Breast epithelium (tissue), 4 donors: ENCODE data around the gene GPM6B. TPM values are rescaled to one million over a fixed set of nuclear protein-coding genes. Genes with fewer than 3 reads are reported as not detected.

Experiments used
- DNase-seq, 2 donors: peaks; one replicate each; pipeline ENCODE4 v3.0.0-alpha.2; 2019; ENCODE audit warnings: low spot score in 2 of 2
- H3K27ac ChIP-seq, 2 donors: fragments of 200-600 bp; sonication (generic) in 1 of 2; one replicate each; pipeline ENCODE4 v1.5.1; 2016 to 2019; ENCODE audit warnings: mild to moderate bottlenecking in 1 of 2
- H3K27me3 ChIP-seq, 2 donors: fragments of 200-600 bp; sonication (generic) in 1 of 2; one replicate each; pipeline versions ENCODE4 v1.5.1 to v1.6.0; 2017 to 2019; ENCODE audit warnings: control low read depth in 1 of 2, mild to moderate bottlenecking in 1 of 2
- H3K36me3 ChIP-seq: fragments of 200-600 bp; one replicate; pipeline ENCODE4 v1.5.1; 2019
- H3K4me1 ChIP-seq, 2 donors: fragments of 200-600 bp; sonication (generic); one replicate each; pipeline ENCODE4 v1.5.1; 2016 to 2019; ENCODE audit warnings: control low read depth in 1 of 2
- H3K4me3 ChIP-seq, 3 donors: fragments of 200-600 bp; sonication (generic); 1 replicate in 2 of 3; 2 replicates in 1 of 3; pipeline ENCODE4 v1.5.1; 2016 to 2019; ENCODE audit warnings: mild to moderate bottlenecking in 3 of 3, moderate library complexity in 2 of 3
- H3K9me3 ChIP-seq, 2 donors: fragments of 200-600 bp; sonication (generic) in 1 of 2; one replicate each; pipeline ENCODE4 v1.5.1; 2016 to 2019; ENCODE audit warnings: control low read depth in 1 of 2
- POLR2A ChIP-seq: fragments of 450-650 bp; IDR thresholded peaks from one replicate; pipeline ENCODE4 v1.6.1; 2016; ENCODE audit warnings: antibody characterized with exemption, mild to moderate bottlenecking, moderate library complexity
- POLR2AphosphoS5 ChIP-seq, 3 donors: sonication (generic); formaldehyde crosslinking; IDR thresholded peaks; one replicate each; pipeline ENCODE4 v1.6.1; 2017; ENCODE audit warnings: antibody characterized with exemption in 3 of 3
- intact Hi-C: fragments of 100-400 bp; cut with DNase I; formaldehyde crosslinking; loops from one replicate; pipeline ENCODE4 v1.15.1; 2023; ENCODE audit warnings: low total_unique reads
- total RNA-seq, 3 donors: library from RNA; depleted of rRNA; stranded (reverse); fragments of >200 nt; gene quantifications; one replicate each; pipeline ENCODE4 v1.1.0, GENCODE V29; 2016
- TF ChIP-seq, protein P1 (sequence below), 3 donors: fragments of 450-650 bp; IDR thresholded peaks; one replicate each; pipeline ENCODE4 v1.5.1; 2016 to 2017; ENCODE audit warnings: antibody characterized with exemption in 3 of 3, mild to moderate bottlenecking in 3 of 3, moderate library complexity in 3 of 3

Gene GPM6B
- total RNA-seq, 3 donors from 2014 or later: 3.4 to 81.7 (median 35.7) TPM

DNA sequence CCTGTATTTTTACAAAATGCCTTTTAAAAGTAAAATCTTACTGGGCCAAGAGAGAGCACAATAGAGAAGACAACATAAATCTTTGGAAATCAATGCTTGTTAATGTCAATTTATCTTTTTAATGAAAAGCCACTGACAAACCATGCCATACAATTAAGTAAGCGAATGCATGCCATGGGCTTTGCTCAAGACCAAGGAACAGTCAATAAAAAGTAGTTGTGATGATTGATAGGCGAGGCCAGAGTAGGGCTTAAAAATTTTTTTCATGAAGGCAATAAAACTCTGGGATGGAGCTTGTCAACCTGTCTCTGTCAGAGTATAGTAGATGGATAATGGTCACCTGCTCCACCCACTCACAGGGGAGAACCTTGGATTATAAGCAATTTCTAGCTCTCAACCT is 17.5 kb upstream of the GPM6B start:
- peaks cover 0 to 45% of the 10 kb centered on the region in 2 donors for H3K27me3 ChIP-seq
- H3K4me3 ChIP-seq: no peak overlapping the region
- no peaks in the 10 kb centered on the region for H3K36me3 ChIP-seq
- H3K4me1 ChIP-seq: no peaks in the 10 kb centered on the region
- no peak for TF ChIP-seq POLR2AphosphoS5 (IDR thresholded peaks at IDR 0.05)
- TF ChIP-seq POLR2A: no peak
- H3K9me3 ChIP-seq: no peaks in the 10 kb centered on the region
- no peak for DNase-seq
- H3K27ac ChIP-seq: no peak overlapping the region
- intact Hi-C loops: no loop called here

DNA sequence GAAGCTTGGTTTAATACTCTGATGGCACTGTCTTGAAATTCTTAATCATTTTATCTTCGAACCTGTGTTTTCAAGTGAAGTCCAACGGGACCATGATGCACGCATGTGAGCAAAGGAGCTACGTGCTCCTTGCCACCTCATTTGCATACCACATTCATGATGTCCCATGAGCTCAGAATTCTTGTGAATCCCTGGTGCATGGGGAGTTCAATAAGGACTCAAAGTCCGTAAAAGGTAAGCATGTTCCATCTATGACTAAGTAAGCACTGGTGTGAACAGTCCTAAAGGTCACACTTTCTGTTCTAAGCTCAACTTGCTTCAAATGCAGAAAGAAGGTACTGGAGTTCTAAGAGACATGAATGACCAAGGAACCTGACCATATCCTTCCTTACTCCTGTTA is 13.1 kb upstream of the GPM6B start:
- intact Hi-C loops: no loop called here

DNA sequence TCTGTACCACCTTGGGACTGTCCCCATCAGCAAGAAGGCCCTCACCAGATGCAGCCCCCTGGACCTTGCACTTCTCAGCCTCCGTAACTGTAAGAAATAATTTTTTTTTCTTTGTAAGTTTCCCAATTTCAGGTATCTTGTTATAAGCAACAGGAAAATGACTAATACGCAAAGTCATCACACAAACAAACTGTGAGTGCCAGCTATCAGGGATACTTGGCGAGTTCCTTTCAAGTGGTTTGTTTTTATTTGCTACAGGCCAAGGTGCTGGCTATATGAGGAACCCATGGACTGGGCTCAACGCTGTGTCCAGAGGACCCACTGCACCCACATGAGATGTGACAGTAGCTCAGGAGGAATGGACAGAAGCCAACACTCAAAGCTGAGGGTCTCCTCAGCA is 11.5 kb upstream of the GPM6B start:
- H3K4me1 ChIP-seq: no peaks in the 10 kb centered on the region
- TF ChIP-seq POLR2A (no peak), POLR2AphosphoS5 (IDR thresholded peaks at IDR 0.05) (no peak)
- TF ChIP-seq, protein P1, sequence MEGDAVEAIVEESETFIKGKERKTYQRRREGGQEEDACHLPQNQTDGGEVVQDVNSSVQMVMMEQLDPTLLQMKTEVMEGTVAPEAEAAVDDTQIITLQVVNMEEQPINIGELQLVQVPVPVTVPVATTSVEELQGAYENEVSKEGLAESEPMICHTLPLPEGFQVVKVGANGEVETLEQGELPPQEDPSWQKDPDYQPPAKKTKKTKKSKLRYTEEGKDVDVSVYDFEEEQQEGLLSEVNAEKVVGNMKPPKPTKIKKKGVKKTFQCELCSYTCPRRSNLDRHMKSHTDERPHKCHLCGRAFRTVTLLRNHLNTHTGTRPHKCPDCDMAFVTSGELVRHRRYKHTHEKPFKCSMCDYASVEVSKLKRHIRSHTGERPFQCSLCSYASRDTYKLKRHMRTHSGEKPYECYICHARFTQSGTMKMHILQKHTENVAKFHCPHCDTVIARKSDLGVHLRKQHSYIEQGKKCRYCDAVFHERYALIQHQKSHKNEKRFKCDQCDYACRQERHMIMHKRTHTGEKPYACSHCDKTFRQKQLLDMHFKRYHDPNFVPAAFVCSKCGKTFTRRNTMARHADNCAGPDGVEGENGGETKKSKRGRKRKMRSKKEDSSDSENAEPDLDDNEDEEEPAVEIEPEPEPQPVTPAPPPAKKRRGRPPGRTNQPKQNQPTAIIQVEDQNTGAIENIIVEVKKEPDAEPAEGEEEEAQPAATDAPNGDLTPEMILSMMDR (IDR thresholded peaks at IDR 0.05): no peak
- no peaks in the 10 kb centered on the region for H3K9me3 ChIP-seq
- H3K4me3 ChIP-seq: no peak overlapping the region
- no peak for DNase-seq
- no peaks in the 10 kb centered on the region for H3K36me3 ChIP-seq
- peaks cover 0 to 61% of the 10 kb centered on the region in 2 donors for H3K27me3 ChIP-seq
- intact Hi-C loops: no loop called here
- H3K27ac ChIP-seq: peak overlapping the region in 1 of 2 donors; percentile 12

More for the DNA sequence above, 13.1 kb upstream of the GPM6B start:
- no peaks in the 10 kb centered on the region for H3K9me3 ChIP-seq
- peak overlapping the region in 1 of 2 donors; percentile 43 for H3K27ac ChIP-seq
- no peak for TF ChIP-seq POLR2AphosphoS5 (IDR thresholded peaks at IDR 0.05)
- TF ChIP-seq, protein P1 (IDR thresholded peaks at IDR 0.05): no peak
- TF ChIP-seq POLR2A: no peak
- H3K4me3 ChIP-seq: no peak overlapping the region
- no peaks in the 10 kb centered on the region for H3K36me3 ChIP-seq
- no peak for DNase-seq
- no peaks in the 10 kb centered on the region for H3K4me1 ChIP-seq
- peaks cover 0 to 61% of the 10 kb centered on the region in 2 donors for H3K27me3 ChIP-seq

DNA sequence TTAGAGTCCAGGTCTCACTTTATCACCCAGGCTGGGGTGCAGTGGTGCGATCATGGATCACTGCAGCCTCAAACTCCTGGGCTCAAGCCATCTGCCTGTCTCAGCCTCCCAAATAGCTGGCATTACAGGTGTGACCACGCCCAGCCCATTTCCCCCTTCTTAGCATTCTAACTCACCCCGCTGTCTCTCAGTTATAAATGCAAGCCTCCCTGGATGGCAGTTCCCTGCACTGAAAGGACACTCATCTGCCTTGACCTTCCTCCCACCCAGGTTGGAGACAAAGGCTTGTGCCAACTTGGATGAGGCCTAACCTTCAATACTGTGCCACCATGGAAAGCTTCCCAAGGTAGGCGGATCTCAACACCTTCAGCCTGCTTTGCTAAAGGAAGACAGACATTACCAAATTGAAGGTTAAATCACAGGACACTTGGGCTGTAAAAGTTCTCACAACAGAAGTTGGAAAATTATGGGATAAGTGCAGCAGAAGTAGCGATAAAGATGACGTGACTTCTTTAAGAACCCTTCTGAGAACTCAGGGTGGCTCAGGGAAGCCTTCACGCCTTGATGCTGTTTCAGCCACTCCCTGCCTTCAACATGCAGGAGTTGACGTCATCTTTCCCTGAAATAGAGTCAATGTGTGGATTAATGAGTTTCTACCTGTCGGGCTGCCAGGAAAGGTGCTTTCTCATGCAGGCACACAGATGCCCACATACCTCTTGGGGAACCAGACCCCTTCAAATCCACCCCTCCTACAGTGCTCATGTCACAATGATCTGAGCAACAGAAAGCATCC is 10.6 kb upstream of the GPM6B start:
- Histone ChIP-seq H3K9me3 (no peaks in the 10 kb centered on the region), H3K36me3 (no peaks in the 10 kb centered on the region), H3K27me3 (peaks cover 0 to 63% of the 10 kb centered on the region in 2 donors), H3K4me1 (no peaks in the 10 kb centered on the region), H3K4me3 (no peak overlapping the region), H3K27ac (peak overlapping the region in 1 of 2 donors; percentile 12)
- TF ChIP-seq, protein P1 (IDR thresholded peaks at IDR 0.05): no peak
- no peak for TF ChIP-seq POLR2AphosphoS5 (IDR thresholded peaks at IDR 0.05)
- TF ChIP-seq POLR2A: no peak
- no peak for DNase-seq
- intact Hi-C loops: no loop called here

DNA sequence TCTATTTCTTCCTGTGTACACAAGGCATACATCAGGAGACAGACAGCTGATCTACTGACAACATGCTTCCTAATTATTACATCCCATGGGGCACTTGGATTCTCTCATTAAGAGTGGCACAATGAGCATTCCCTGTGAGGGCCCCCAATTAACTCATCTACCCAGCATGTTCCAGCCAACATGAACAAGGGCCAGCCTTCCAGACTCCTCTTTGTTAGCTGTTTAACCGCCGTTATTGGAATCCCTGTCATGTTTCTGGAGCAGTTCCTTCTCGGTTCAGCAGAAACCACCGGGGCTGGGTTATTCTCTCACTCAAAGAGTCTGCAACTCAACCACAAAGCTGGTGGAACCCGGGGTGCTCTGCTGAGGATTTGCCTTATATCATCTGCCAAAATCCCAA is 9.9 kb upstream of the GPM6B start:
- intact Hi-C loops: no loop called here
- no peak for DNase-seq
- no peak overlapping the region for H3K4me3 ChIP-seq
- no peaks in the 10 kb centered on the region for H3K9me3 ChIP-seq
- TF ChIP-seq POLR2AphosphoS5 (IDR thresholded peaks at IDR 0.05): no peak
- no peak for TF ChIP-seq POLR2A
- TF ChIP-seq, protein P1 (IDR thresholded peaks at IDR 0.05): no peak
- H3K4me1 ChIP-seq: no peaks in the 10 kb centered on the region
- H3K27me3 ChIP-seq: peaks cover 0 to 64% of the 10 kb centered on the region in 2 donors
- H3K27ac ChIP-seq: no peak overlapping the region
- no peaks in the 10 kb centered on the region for H3K36me3 ChIP-seq
